ENCODE data around the gene IRF7.

DNA sequence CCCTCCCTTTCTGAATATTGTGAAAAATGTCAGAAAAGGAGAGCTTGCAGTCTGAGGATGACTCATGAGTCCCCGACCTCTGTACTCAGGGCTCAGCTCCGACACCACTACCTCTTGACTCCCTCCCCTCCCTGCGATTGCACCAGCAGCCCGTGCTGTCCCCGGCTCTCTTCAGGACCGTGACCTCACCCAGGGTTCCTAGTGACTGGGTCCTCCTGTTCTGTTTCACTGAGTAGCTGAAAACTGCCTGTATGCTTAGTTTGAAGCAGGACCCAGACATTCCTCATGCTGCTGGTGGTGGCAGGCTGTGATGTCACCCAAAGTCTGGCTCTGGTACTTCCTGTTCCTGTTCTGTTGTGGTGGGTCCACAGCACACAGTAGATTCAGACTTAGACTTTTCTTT is 27.8 kb downstream of the IRF7 start:
- TF ChIP-seq POLR2A (IDR thresholded peaks at IDR 0.05) (no peak), POLR2AphosphoS5 (IDR thresholded peaks at IDR 0.05) (no peak), EP300 (IDR thresholded peaks at IDR 0.05) (no peak)
- TF ChIP-seq, protein P1, sequence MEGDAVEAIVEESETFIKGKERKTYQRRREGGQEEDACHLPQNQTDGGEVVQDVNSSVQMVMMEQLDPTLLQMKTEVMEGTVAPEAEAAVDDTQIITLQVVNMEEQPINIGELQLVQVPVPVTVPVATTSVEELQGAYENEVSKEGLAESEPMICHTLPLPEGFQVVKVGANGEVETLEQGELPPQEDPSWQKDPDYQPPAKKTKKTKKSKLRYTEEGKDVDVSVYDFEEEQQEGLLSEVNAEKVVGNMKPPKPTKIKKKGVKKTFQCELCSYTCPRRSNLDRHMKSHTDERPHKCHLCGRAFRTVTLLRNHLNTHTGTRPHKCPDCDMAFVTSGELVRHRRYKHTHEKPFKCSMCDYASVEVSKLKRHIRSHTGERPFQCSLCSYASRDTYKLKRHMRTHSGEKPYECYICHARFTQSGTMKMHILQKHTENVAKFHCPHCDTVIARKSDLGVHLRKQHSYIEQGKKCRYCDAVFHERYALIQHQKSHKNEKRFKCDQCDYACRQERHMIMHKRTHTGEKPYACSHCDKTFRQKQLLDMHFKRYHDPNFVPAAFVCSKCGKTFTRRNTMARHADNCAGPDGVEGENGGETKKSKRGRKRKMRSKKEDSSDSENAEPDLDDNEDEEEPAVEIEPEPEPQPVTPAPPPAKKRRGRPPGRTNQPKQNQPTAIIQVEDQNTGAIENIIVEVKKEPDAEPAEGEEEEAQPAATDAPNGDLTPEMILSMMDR (IDR thresholded peaks at IDR 0.05), result no peak
